CD14-positive monocyte (primary cell): ENCODE results near the gene CTNND2. TPM values are rescaled to one million over a fixed set of nuclear protein-coding genes. Genes with fewer than 3 reads are reported as not detected.

Source experiments
- DNase-seq, 3 donors: peaks; one replicate each; pipeline ENCODE4 v3.0.0-alpha.2; 2011 to 2022
- H2AFZ ChIP-seq: 2 replicates; pipeline ENCODE4 v1.6.0; 2012; ENCODE audit warnings: mild to moderate bottlenecking, low read depth, low read length, inconsistent platforms; ENCODE audit not compliant: insufficient read depth, poor library complexity, severe bottlenecking
- H3K27ac ChIP-seq, 2 donors: 1 replicate in 1 of 2; 2 replicates in 1 of 2; pipeline ENCODE4 v1.5.1; 2012 to 2013; ENCODE audit warnings: low read length in 2 of 2, control low read depth in 1 of 2, inconsistent platforms in 1 of 2, low read depth in 1 of 2, mild to moderate bottlenecking in 1 of 2
- H3K27me3 ChIP-seq, 2 donors: one replicate each; pipeline versions ENCODE4 v1.6.0 to v1.6.1; 2011 to 2013; ENCODE audit warnings: low read length in 2 of 2; ENCODE audit not compliant: control insufficient read depth in 2 of 2, insufficient read depth in 2 of 2
- H3K36me3 ChIP-seq, 2 donors: replicated peaks in 1 of 2; 1 replicate in 1 of 2; 2 replicates in 1 of 2; pipeline versions ENCODE4 v1.5.1 to v1.6.1; 2012 to 2013; ENCODE audit warnings: low read length in 2 of 2, control low read depth in 1 of 2, inconsistent platforms in 1 of 2, mild to moderate bottlenecking in 1 of 2; ENCODE audit not compliant: insufficient read depth in 2 of 2, control insufficient read depth in 1 of 2
- H3K4me1 ChIP-seq, 2 donors: 1 replicate in 1 of 2; 2 replicates in 1 of 2; pipeline versions ENCODE4 v1.5.1 to v1.6.1; 2012 to 2013; ENCODE audit warnings: low read length in 2 of 2, control low read depth in 1 of 2, inconsistent platforms in 1 of 2, mild to moderate bottlenecking in 1 of 2, moderate library complexity in 1 of 2; ENCODE audit not compliant: insufficient read depth in 2 of 2, control insufficient read depth in 1 of 2
- H3K4me2 ChIP-seq: replicated peaks from 2 replicates; pipeline ENCODE3; 2012; ENCODE audit warnings: low read length, moderate library complexity, mild to moderate bottlenecking; ENCODE audit not compliant: poor library complexity, severe bottlenecking; ENCODE audit errors: extremely low read depth
- H3K4me3 ChIP-seq, 3 experiments: fragments of 200-600 bp in 1 of 3; sonication (generic) in 1 of 3; replicated peaks in 1 of 3; 1 replicate in 2 of 3; 2 replicates in 1 of 3; pipeline ENCODE4 v1.5.1; 2011 to 2013; ENCODE audit warnings: low read length in 3 of 3, mild to moderate bottlenecking in 3 of 3, control low read depth in 2 of 3, low read depth in 2 of 3, inconsistent platforms in 1 of 3, moderate library complexity in 1 of 3
- H3K79me2 ChIP-seq: 2 replicates; pipeline ENCODE4 v1.6.0; 2012; ENCODE audit warnings: mild to moderate bottlenecking, control low read depth, inconsistent platforms, low read length, moderate library complexity; ENCODE audit not compliant: insufficient read depth
- H3K9ac ChIP-seq: 2 replicates; pipeline ENCODE4 v1.6.0; 2017; ENCODE audit warnings: low read length, mild to moderate bottlenecking; ENCODE audit not compliant: insufficient read depth, poor library complexity, severe bottlenecking
- H3K9me3 ChIP-seq, 2 donors: replicated peaks in 1 of 2; 1 replicate in 1 of 2; 2 replicates in 1 of 2; pipeline versions ENCODE4 v1.5.1 to v1.6.1; 2012 to 2013; ENCODE audit warnings: low read length in 2 of 2, control low read depth in 1 of 2; ENCODE audit not compliant: control insufficient read depth in 1 of 2, insufficient read depth in 1 of 2
- H4K20me1 ChIP-seq: 2 replicates; pipeline ENCODE4 v1.6.0; 2012; ENCODE audit warnings: mild to moderate bottlenecking, low read length, control low read depth, moderate library complexity; ENCODE audit not compliant: insufficient read depth
- H3K27ac Mint-ChIP-seq, 7 donors: one replicate each; pipeline ENCODE4 v1.8.0; 2020; ENCODE audit warnings: mild to moderate bottlenecking in 7 of 7, mixed read lengths in 7 of 7, moderate library complexity in 6 of 7, inconsistent platforms in 2 of 7
- H3K27me3 Mint-ChIP-seq, 3 donors: one replicate each; pipeline ENCODE4 v1.8.0; 2021 to 2022; ENCODE audit warnings: low read depth in 3 of 3, mild to moderate bottlenecking in 3 of 3, mixed read lengths in 3 of 3, moderate library complexity in 3 of 3, inconsistent platforms in 1 of 3
- H3K36me3 Mint-ChIP-seq, 2 donors: one replicate each; pipeline ENCODE4 v1.8.0; 2020; ENCODE audit warnings: mixed read lengths in 2 of 2, inconsistent platforms in 1 of 2, mild to moderate bottlenecking in 1 of 2
- H3K4me1 Mint-ChIP-seq: one replicate; pipeline ENCODE4 v1.8.0; 2020; ENCODE audit warnings: mild to moderate bottlenecking, mixed read lengths
- H3K4me3 Mint-ChIP-seq, 2 donors: one replicate each; pipeline ENCODE4 v1.8.0; 2020; ENCODE audit warnings: mild to moderate bottlenecking in 2 of 2, mixed read lengths in 2 of 2, moderate library complexity in 1 of 2
- H3K9me3 Mint-ChIP-seq, 7 donors: one replicate each; pipeline ENCODE4 v1.8.0; 2020 to 2022; ENCODE audit warnings: mixed read lengths in 7 of 7, mild to moderate bottlenecking in 6 of 7, moderate library complexity in 6 of 7, inconsistent platforms in 2 of 7
- WGBS: methylation state at CpG from one replicate; pipeline ENCODE4 v1.1.5; 2013; ENCODE audit warnings: missing lambda C conversion rate; ENCODE audit not compliant: insufficient coverage; 5-methylcytosine and 5-hydroxymethylcytosine counted together
- intact Hi-C, 2 donors: fragments of 100-400 bp; cut with micrococcal nuclease; formaldehyde crosslinking; loops; one replicate each; pipeline versions ENCODE4 v1.15.0 to v1.15.1; 2023
- polyA plus RNA-seq, 3 donors: library from polyadenylated mRNA; depleted of rRNA in 1 of 3; unstranded in 2 of 3; stranded (reverse) in 1 of 3; fragments of 300-500 nt in 2 of 3; fragments of >200 nt in 1 of 3; fragmentation: Illumina TruSeq in 2 of 3; gene quantifications; 1 replicate in 2 of 3; 2 replicates in 1 of 3; pipeline ENCODE4 v1.2.3, GENCODE V29; 2012 to 2021
- TF ChIP-seq, protein P1 (sequence below): fragments of 200-600 bp; IDR thresholded peaks from one replicate; pipeline ENCODE4 v1.8.0; 2022; ENCODE audit warnings: antibody characterized with exemption, mild to moderate bottlenecking

The CTNND2 gene
- polyA plus RNA-seq, 3 donors = not detected

DNA sequence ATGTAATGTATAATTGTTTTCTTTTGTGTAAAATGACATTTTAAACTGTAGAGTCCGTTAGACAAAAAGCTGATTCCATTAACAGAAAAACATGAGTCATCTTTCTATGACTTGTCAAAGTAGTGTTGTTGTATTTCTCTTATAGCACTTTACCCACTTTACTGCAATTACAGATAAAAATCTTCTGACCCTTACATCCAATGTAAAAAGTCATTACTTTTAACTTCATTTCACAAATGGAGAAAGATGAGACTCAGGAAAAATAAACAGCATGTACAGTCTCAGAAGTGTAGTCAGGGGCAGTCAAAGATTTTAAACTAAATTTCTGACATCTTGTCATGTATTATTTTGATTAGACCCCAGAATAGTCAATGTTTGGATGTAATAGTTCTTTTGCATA lies 146.6 kb downstream of the CTNND2 start:
- Mint-ChIP-seq H3K4me3 (no peak overlapping the region), H3K27me3 (no peaks in the 10 kb centered on the region), H3K4me1 (no peaks in the 10 kb centered on the region), H3K9me3 (peaks cover 0 to 5% (median 0%) of the 10 kb centered on the region in 7 donors), H3K27ac (no peak overlapping the region), H3K36me3 (no peaks in the 10 kb centered on the region)
- Histone ChIP-seq H3K27me3 (no peaks in the 10 kb centered on the region), H3K9ac (no peak overlapping the region), H3K27ac (no peak overlapping the region), H4K20me1 (no peaks in the 10 kb centered on the region), H3K36me3 (no peaks in the 10 kb centered on the region), H2AFZ (no peak overlapping the region), H3K4me3 (no peak overlapping the region), H3K9me3 (no peaks in the 10 kb centered on the region), H3K4me1 (no peaks in the 10 kb centered on the region), H3K79me2 (no peaks in the 10 kb centered on the region), H3K4me2 (no peak overlapping the region)
- no CpG with 5 or more reads among the region's 1 CpG for WGBS
- TF ChIP-seq, protein P1, sequence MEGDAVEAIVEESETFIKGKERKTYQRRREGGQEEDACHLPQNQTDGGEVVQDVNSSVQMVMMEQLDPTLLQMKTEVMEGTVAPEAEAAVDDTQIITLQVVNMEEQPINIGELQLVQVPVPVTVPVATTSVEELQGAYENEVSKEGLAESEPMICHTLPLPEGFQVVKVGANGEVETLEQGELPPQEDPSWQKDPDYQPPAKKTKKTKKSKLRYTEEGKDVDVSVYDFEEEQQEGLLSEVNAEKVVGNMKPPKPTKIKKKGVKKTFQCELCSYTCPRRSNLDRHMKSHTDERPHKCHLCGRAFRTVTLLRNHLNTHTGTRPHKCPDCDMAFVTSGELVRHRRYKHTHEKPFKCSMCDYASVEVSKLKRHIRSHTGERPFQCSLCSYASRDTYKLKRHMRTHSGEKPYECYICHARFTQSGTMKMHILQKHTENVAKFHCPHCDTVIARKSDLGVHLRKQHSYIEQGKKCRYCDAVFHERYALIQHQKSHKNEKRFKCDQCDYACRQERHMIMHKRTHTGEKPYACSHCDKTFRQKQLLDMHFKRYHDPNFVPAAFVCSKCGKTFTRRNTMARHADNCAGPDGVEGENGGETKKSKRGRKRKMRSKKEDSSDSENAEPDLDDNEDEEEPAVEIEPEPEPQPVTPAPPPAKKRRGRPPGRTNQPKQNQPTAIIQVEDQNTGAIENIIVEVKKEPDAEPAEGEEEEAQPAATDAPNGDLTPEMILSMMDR = no peak
- intact Hi-C loops = no loop called here
- no peak for DNase-seq

DNA sequence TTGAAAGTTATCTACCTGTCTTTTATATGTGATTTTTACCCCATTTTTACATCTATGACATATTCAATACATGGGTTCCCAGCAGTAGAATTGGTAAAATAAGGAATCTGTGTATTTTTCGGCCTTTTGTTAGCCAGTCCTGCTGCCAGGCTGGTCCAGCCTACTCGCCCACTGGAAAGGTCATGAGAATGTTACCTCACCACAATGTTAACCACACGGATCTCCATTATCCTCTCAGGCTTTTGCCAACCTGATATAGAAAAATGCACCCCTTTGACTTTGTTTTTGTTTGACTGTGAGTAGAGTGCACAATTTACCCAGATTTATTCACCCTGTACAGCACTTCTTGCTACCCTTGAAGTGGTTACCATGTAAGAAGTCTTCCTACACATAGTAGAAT lies 167.2 kb downstream of the CTNND2 start:
- no peaks in the 10 kb centered on the region for H3K27me3 ChIP-seq
- H3K9ac ChIP-seq = no peak overlapping the region
- H3K9me3 Mint-ChIP-seq = peaks cover 0 to 23% (median 4%) of the 10 kb centered on the region in 7 donors
- no CpG with 5 or more reads among the region's 3 CpGs for WGBS
- H3K36me3 ChIP-seq = no peaks in the 10 kb centered on the region
- peaks cover 0 to 2% (median 0%) of the 10 kb centered on the region in 3 donors for H3K27me3 Mint-ChIP-seq
- no peaks in the 10 kb centered on the region for H3K4me1 ChIP-seq
- H3K4me3 Mint-ChIP-seq = no peak overlapping the region
- no peak overlapping the region for H2AFZ ChIP-seq
- TF ChIP-seq, protein P1 = no peak
- no peaks in the 10 kb centered on the region for H3K79me2 ChIP-seq
- no peak overlapping the region for H3K27ac ChIP-seq
- no peaks in the 10 kb centered on the region for H4K20me1 ChIP-seq
- no peak for DNase-seq
- intact Hi-C loops = no loop called here
- H3K4me2 ChIP-seq = no peak overlapping the region
- H3K4me1 Mint-ChIP-seq = no peaks in the 10 kb centered on the region
- no peak overlapping the region for H3K27ac Mint-ChIP-seq
- no peaks in the 10 kb centered on the region for H3K36me3 Mint-ChIP-seq
- peaks cover 0 to 8% of the 10 kb centered on the region in 2 donors for H3K9me3 ChIP-seq
- no peak overlapping the region for H3K4me3 ChIP-seq
